Mucosa of descending colon (tissue), 3 donors: Measurements from ENCODE around the gene AATK. TPM values are rescaled to one million over a fixed set of nuclear protein-coding genes. Genes with fewer than 3 reads are reported as not detected.

Source experiments
- ATAC-seq: fragments of 200-7000 bp; cut with Tn5 transposase; one replicate; pipeline ENCODE4 v1.9.1; 2020; ENCODE audit warnings: mild to moderate bottlenecking, moderate library complexity
- DNase-seq, 3 donors: peaks; one replicate each; pipeline ENCODE4 v3.0.0-alpha.2; 2020
- H3K36me3 ChIP-seq: fragments of 200-600 bp; one replicate; pipeline ENCODE4 v1.8.0; 2021; ENCODE audit warnings: low read depth, mild to moderate bottlenecking
- H3K4me1 ChIP-seq: fragments of 200-600 bp; one replicate; pipeline ENCODE4 v1.8.0; 2021; ENCODE audit warnings: low read depth, mild to moderate bottlenecking
- H3K4me3 ChIP-seq: fragments of 200-600 bp; one replicate; pipeline ENCODE4 v1.8.0; 2021; ENCODE audit warnings: mild to moderate bottlenecking
- H3K9me3 ChIP-seq: fragments of 200-600 bp; one replicate; pipeline ENCODE4 v1.8.0; 2021; ENCODE audit warnings: mild to moderate bottlenecking
- CTCF ChIP-seq: fragments of 200-600 bp; IDR thresholded peaks from one replicate; pipeline ENCODE4 v1.8.0; 2022; ENCODE audit warnings: antibody characterized with exemption, mild to moderate bottlenecking
- intact Hi-C, 2 donors: fragments of 100-400 bp; cut with DNase I in 1 of 2; cut with micrococcal nuclease in 1 of 2; formaldehyde crosslinking; loops; one replicate each; pipeline versions ENCODE4 v1.11.0 to v1.11.1; 2022; cut with DNase I, micrococcal nuclease
- total RNA-seq, 3 donors: library from RNA; stranded (reverse); fragmentation: NEBNext Ultra II Directional in 2 of 3; extraction: Animal tissue kit (Norgen Biotek cat#: 25700) in 2 of 3; gene quantifications; one replicate each; pipeline versions ENCODE4 v1.2.1 to v1.2.4, GENCODE V29; 2021 to 2023
- donor health status: DM: no; HTN: no; CAD: no; lungs with moderate emphysema.
- donor health status: DM: no; HTN: no; CAD: no.
- donor health status: DM: no; HTN: yes; CAD: no.

AATK gene
- total RNA-seq, 3 donors from 2014 or later, result 9.9 to 23.8 (median 15.6) TPM

GRCh38 chr17:81071761-81072741 is 94.0 kb downstream of the AATK start:
- Histone ChIP-seq H3K36me3 (no peaks in the 10 kb centered on the region), H3K9me3 (no peaks in the 10 kb centered on the region), H3K4me3 (no peak overlapping the region), H3K4me1 (no peaks in the 10 kb centered on the region)
- no peak for TF ChIP-seq CTCF
- no peak for DNase-seq
- intact Hi-C loops, result no loop called here
- ATAC-seq, result peak; percentile 84

GRCh38 chr17:81070541-81071246 is 95.3 kb downstream of the AATK start:
- no peak for DNase-seq
- Histone ChIP-seq H3K36me3 (no peaks in the 10 kb centered on the region), H3K9me3 (no peaks in the 10 kb centered on the region), H3K4me3 (no peak overlapping the region), H3K4me1 (no peaks in the 10 kb centered on the region)
- intact Hi-C loops, result no loop called here
- no peak for ATAC-seq
- no peak for TF ChIP-seq CTCF

- no peak for ATAC-seq
- Histone ChIP-seq H3K4me1 (peaks cover 3% of the 10 kb centered on the region), H3K9me3 (no peaks in the 10 kb centered on the region), H3K4me3 (no peak overlapping the region), H3K36me3 (no peaks in the 10 kb centered on the region)
- TF ChIP-seq CTCF, result no peak
- DNase-seq, result no peak
- intact Hi-C loops, result no loop called here
Measured at GRCh38 chr17:81069135-81069645, 96.8 kb downstream of the AATK start.

GRCh38 chr17:81068411-81069134 is 97.4 kb downstream of the AATK start:
- TF ChIP-seq CTCF, result no peak
- peaks cover 9% of the 10 kb centered on the region for H3K4me1 ChIP-seq

GRCh38 chr17:81067391-81067811 is 98.6 kb downstream of the AATK start:
- intact Hi-C loops, result no loop called here
- no peaks in the 10 kb centered on the region for H3K36me3 ChIP-seq
- DNase-seq (no peak), ATAC-seq (no peak)
- H3K4me1 ChIP-seq, result peaks cover 9% of the 10 kb centered on the region
- no peak for TF ChIP-seq CTCF
- H3K4me3 ChIP-seq, result no peak overlapping the region
- no peaks in the 10 kb centered on the region for H3K9me3 ChIP-seq

More at GRCh38 chr17:81068411-81069134, 97.4 kb downstream of the AATK start:
- ATAC-seq, result no peak
- no peak for DNase-seq
- intact Hi-C loops, result no loop called here
- Histone ChIP-seq H3K36me3 (no peaks in the 10 kb centered on the region), H3K4me3 (no peak overlapping the region), H3K9me3 (no peaks in the 10 kb centered on the region)
